ENCODE results near the gene TRHDE. TPM values are rescaled to one million over a fixed set of nuclear protein-coding genes. Genes with fewer than 3 reads are reported as not detected.

TRHDE gene
- total and polyA plus RNA-seq, 2 of the 13 experiments (the other 11 are each of a cell fraction or from before 2014, with no cell fraction given): not detected

- TF ChIP-seq HNRNPLL (IDR thresholded peaks at IDR 0.05; ENCODE audit: low read depth, low read length, poor library complexity, severe bottlenecking): no peak
Measured at GRCh38 chr12:72261885-72262284, 10.3 kb upstream of the TRHDE start (continued).

GRCh38 chr12:72264548-72265175 lies 7.5 kb upstream of the TRHDE start:
- no peaks in the 10 kb centered on the region for H3K79me2 ChIP-seq (ENCODE audit: insufficient read depth, low read length)
- ATAC-seq: no peak
- in situ Hi-C loops (cut with HindIII; ENCODE audit: extremely low pct_ligation_motif_present, low pct_unique_long_range_greater_than_20kb): no loop called here
- peak; percentile 18; the same call in 1 of the 2 replicates for TF ChIP-seq CTCF (CRISPR knock-in tag; IDR thresholded peaks at IDR 0.05)
- no peak for TF ChIP-seq ZMYM2 (CRISPR knock-in tag; IDR thresholded peaks at IDR 0.05)
- BruUV-seq (replicated peaks): no TSS peak
- FAIRE-seq: no peak
- H3K9me3 ChIP-seq (ENCODE audit: low read length): no peaks in the 10 kb centered on the region
- H3K27me3 ChIP-seq (ENCODE audit: control insufficient read depth in 1 of 2, insufficient read depth in 2 of 2, low read length in 2 of 2): peaks cover 0 to 1% of the 10 kb centered on the region in 2 experiments; a peak in 1 of 5 replicates
- intact Hi-C loops (cut with micrococcal nuclease; ENCODE audit: unreplicated experiment): loop anchor here (5.0 kb wide), 1 partner anchor 247 kb away; no protein-coding TSS in a partner anchor
- 0% methylated on average over 1 of the region's 1 CpG for WGBS (ENCODE audit: low lambda C conversion rate)
- no peak overlapping the region for H3K9ac ChIP-seq (ENCODE audit: insufficient read depth, low read depth, low read length)
- H3K4me3 ChIP-seq (replicated peaks in 1 of 3; ENCODE audit: insufficient read depth in 1 of 3, low read depth in 2 of 3, low read length in 3 of 3): no peak overlapping the region
- no peaks in the 10 kb centered on the region for H4K20me1 ChIP-seq (ENCODE audit: insufficient read depth, low read length)
- H3K4me1 ChIP-seq (ENCODE audit: insufficient read depth, low read length): no peaks in the 10 kb centered on the region
- H3K4me2 ChIP-seq (ENCODE audit: low read depth, low read length): no peak overlapping the region
- ChIA-PET CTCF (ENCODE audit: low intra/inter-chr PET ratio, low total read pairs) (no interaction called here), POLR2A (no interaction called here)
- no peak overlapping the region for H2AFZ ChIP-seq (ENCODE audit: low read length)
- DNase-seq (ENCODE audit: low spot score): peak; percentile 19
- no peaks in the 10 kb centered on the region for H3K36me3 ChIP-seq (replicated peaks in 1 of 2; ENCODE audit: control insufficient read depth in 1 of 2, insufficient read depth in 2 of 2, low read length in 2 of 2)
- H3K27ac ChIP-seq (ENCODE audit: extremely low read length, insufficient read depth, low read length): no peak overlapping the region

GRCh38 chr12:72267974-72268373 lies 4.2 kb upstream of the TRHDE start:
- ChIA-PET POLR2A (no interaction called here), CTCF (ENCODE audit: low intra/inter-chr PET ratio, low total read pairs) (no interaction called here)
- in situ Hi-C loops (cut with HindIII; ENCODE audit: extremely low pct_ligation_motif_present, low pct_unique_long_range_greater_than_20kb) (no loop called here), intact Hi-C loops (cut with micrococcal nuclease; ENCODE audit: unreplicated experiment) (no loop called here)
- H3K9me3 ChIP-seq (ENCODE audit: low read length): no peaks in the 10 kb centered on the region
- no peaks in the 10 kb centered on the region for H4K20me1 ChIP-seq (ENCODE audit: insufficient read depth, low read length)
- no TSS peak for BruUV-seq (replicated peaks)
- H3K79me2 ChIP-seq (ENCODE audit: insufficient read depth, low read length): no peaks in the 10 kb centered on the region
- peaks cover 8 to 24% of the 10 kb centered on the region in 2 experiments; a peak in 4 of 5 replicates for H3K27me3 ChIP-seq (ENCODE audit: control insufficient read depth in 1 of 2, insufficient read depth in 2 of 2, low read length in 2 of 2)
- H3K27ac ChIP-seq (ENCODE audit: extremely low read length, insufficient read depth, low read length): no peak overlapping the region
- no peak overlapping the region for H3K4me3 ChIP-seq (replicated peaks in 1 of 3; ENCODE audit: insufficient read depth in 1 of 3, low read depth in 2 of 3, low read length in 3 of 3)
- H3K9ac ChIP-seq (ENCODE audit: insufficient read depth, low read depth, low read length): no peak overlapping the region
- 8% methylated on average over 2 of the region's 2 CpGs for WGBS (ENCODE audit: low lambda C conversion rate)
- no peak overlapping the region for H3K4me2 ChIP-seq (ENCODE audit: low read depth, low read length)
- FAIRE-seq (no peak), DNase-seq (ENCODE audit: low spot score) (no peak), ATAC-seq (no peak)
- no peaks in the 10 kb centered on the region; the same call in 1 of the 2 replicates for H3K4me1 ChIP-seq (ENCODE audit: insufficient read depth, low read length)
- no peak overlapping the region for H2AFZ ChIP-seq (ENCODE audit: low read length)
- H3K36me3 ChIP-seq (replicated peaks in 1 of 2; ENCODE audit: control insufficient read depth in 1 of 2, insufficient read depth in 2 of 2, low read length in 2 of 2): no peaks in the 10 kb centered on the region
- TF ChIP-seq MED8 (CRISPR knock-in tag; IDR thresholded peaks at IDR 0.05; ENCODE audit: insufficient replicate concordance) (no peak), GMEB1 (CRISPR knock-in tag; IDR thresholded peaks at IDR 0.05; ENCODE audit: borderline replicate concordance) (no peak), ZNF180 (CRISPR knock-in tag; IDR thresholded peaks at IDR 0.05; ENCODE audit: borderline replicate concordance, low read depth) (no peak), ZNF253 (CRISPR knock-in tag; IDR thresholded peaks at IDR 0.05; ENCODE audit: borderline replicate concordance) (no peak), SRY (CRISPR knock-in tag; IDR thresholded peaks at IDR 0.05) (no peak), MED1 (CRISPR knock-in tag; IDR thresholded peaks at IDR 0.05) (no peak), ZNF841 (CRISPR knock-in tag; IDR thresholded peaks at IDR 0.05; ENCODE audit: borderline replicate concordance) (no peak), ZNF44 (CRISPR knock-in tag; IDR thresholded peaks at IDR 0.05) (no peak)
